ENCODE results near the gene GTF2F2. TPM values are rescaled to one million over a fixed set of nuclear protein-coding genes. Genes with fewer than 3 reads are reported as not detected.
"Not testable (repeated sequence)": the region's sequence is repeated elsewhere in the genome, so short reads cannot be mapped to it uniquely, and the experiment has no call there.

The GTF2F2 gene
- total RNA-seq, 1 experiment from 2014 or later: 64.5 TPM

DNA sequence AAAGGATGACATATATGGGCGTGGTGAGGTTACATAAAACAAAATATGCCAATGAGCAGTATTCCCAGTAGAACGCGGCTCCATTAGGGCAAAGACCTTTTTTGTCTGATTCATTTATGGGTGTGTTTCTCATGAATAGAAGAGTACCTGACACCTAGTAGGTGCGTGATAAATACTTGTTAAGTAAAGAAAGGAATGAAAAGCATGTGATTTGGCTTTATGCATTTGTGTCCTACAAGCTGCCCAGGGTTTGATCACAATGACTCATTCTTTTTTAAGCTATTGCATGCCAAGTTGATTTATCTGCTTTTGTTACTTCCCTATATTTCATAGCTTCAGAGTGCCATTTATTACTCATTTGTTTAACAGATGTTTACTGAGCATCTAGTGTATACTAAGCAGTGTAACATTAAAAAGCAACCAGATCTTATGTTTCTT, 99.6 kb downstream of the GTF2F2 start:
- Histone ChIP-seq H3K27me3 (no peaks in the 10 kb centered on the region), H3K36me3 (peaks cover 33% of the 10 kb centered on the region), H3K9me3 (no peaks in the 10 kb centered on the region), H3K4me3 (no peak overlapping the region)
- DNase-seq: peak; percentile 39

DNA sequence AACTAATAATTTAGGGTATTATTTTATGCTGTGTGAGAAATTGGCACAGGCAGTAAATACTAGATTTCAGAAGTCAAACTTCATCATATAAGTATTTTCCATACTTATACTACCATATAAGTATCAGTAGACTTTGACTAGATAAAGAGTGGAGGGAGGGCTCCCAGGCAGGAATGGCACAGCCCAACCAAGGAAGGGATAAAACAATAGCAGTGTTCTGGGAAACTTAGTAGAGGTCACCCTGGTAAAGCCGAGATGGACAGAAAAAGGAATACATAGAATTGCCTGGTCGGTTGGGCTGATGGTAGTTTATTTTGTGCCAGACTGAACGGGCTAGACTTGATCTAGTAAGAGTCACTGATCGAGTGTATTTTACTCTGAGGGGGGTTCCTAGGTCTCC, 100.1 kb downstream of the GTF2F2 start:
- no peaks in the 10 kb centered on the region for H3K9me3 ChIP-seq
- H3K36me3 ChIP-seq: peaks cover 33% of the 10 kb centered on the region
- H3K27me3 ChIP-seq: no peaks in the 10 kb centered on the region
- no peak overlapping the region for H3K4me3 ChIP-seq
- DNase-seq: no peak

DNA sequence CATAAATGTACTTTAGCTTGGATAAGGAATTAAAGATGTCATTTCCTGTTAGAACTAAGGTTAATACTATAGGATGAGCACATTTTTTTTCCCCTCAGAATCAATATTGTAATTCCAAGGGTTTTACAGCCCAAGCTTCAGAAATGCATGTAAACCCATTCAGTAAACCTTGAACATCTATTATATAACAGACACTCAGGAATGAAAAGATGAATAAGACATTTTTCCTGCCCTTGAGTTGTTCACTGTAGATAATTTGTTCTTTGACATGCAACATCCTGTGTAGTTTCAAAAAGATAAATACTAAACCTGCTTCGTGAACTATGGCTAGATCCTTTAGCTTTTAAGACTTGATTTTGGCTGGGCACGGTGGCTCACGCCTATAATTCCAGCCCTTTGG, 102.2 kb downstream of the GTF2F2 start:
- DNase-seq: no peak
- H3K27me3 ChIP-seq: no peaks in the 10 kb centered on the region

DNA sequence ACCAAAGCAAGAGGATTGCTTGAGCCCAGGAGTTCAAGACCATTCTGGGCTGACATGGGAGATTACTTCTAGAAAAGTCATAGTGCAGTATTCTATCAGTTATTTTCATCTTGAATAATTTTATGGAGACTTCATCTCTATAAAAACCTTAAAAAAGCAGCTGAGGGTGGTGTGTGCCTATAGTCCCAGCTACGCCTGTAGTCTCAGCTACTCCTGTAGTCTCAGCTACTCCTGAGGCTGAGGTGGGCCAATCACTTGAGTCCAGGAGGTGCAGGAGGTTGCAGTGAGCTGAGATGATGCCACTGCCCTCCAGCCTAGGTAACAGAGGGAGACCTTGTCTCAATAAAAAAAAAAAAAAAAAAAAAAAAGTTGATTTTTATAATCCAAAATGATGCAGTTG, 102.6 kb downstream of the GTF2F2 start:
- H3K36me3 ChIP-seq: peaks cover 18% of the 10 kb centered on the region
- H3K27me3 ChIP-seq: no peaks in the 10 kb centered on the region
- no peaks in the 10 kb centered on the region for H3K9me3 ChIP-seq
- no peak overlapping the region for H3K4me3 ChIP-seq
- no peak for DNase-seq

More for the DNA sequence above, 102.2 kb downstream of the GTF2F2 start:
- Histone ChIP-seq H3K36me3 (peaks cover 18% of the 10 kb centered on the region), H3K9me3 (no peaks in the 10 kb centered on the region), H3K4me3 (no peak overlapping the region)

DNA sequence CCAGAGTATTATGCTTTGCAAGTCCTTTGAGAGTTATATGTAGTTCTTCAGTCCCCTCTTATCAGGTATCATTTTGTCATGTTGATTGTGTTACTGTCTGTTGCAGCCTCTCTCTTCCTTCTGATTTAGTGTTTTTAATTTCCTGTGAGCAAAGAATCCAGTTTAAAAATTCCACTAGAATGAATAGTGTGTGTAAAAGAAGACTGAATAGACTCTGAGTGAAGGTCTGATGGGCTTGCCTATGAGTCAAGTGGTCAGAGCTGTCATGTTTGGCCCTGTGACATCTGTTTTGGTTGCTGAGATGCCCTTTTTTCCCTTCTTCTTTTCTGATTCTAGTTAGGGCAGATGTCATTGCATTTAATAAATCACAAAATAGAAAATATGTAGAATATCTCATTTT, 103.9 kb downstream of the GTF2F2 start:
- Histone ChIP-seq H3K4me3 (no peak overlapping the region), H3K9me3 (no peaks in the 10 kb centered on the region), H3K27me3 (no peaks in the 10 kb centered on the region), H3K36me3 (peaks cover 23% of the 10 kb centered on the region)
- peak; percentile 36 for DNase-seq

DNA sequence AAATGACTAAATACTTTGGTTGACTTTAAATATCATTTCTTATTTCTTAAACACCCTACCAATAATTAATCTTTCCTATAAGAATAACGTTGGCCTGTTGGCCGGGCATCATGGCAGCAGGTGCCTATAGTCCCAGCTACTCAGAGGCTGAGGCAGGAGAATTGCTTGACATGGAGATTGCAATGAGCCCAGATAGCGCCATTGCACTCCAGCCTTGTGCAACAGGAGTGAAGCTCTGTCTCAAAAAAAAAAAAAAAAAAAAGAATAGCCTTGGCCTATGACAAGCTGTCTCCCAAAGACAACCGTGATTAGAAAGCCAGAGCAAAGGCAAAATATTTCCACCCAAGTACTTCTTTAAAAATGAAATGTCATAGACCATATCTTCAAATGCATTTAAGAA, 105.1 kb downstream of the GTF2F2 start:
- no peak for DNase-seq
- no peaks in the 10 kb centered on the region for H3K27me3 ChIP-seq
- H3K36me3 ChIP-seq: peaks cover 25% of the 10 kb centered on the region
- H3K4me3 ChIP-seq: no peak overlapping the region
- H3K9me3 ChIP-seq: no peaks in the 10 kb centered on the region

DNA sequence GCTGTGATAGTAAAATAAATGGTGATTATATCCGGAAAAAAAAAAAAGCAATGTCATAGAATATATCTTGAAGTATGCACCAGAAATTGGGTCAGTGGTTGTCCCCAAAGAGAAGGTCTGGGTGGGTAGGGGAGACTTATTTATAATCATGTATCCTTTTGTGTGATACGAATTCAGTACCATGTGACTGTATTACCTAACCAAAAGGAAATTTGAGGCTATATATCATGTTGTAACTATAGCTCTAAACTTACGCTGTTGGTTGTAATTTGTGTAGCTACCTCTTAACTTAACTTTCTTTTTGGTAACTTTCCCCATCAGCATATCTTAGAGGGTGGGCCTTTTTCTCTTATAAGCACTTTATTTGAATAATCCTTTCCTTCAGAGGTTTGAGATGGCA, 105.7 kb downstream of the GTF2F2 start:
- no peak for DNase-seq
- no peaks in the 10 kb centered on the region for H3K9me3 ChIP-seq
- H3K4me3 ChIP-seq: no peak overlapping the region
- H3K36me3 ChIP-seq: peaks cover 21% of the 10 kb centered on the region
- H3K27me3 ChIP-seq: no peaks in the 10 kb centered on the region

DNA sequence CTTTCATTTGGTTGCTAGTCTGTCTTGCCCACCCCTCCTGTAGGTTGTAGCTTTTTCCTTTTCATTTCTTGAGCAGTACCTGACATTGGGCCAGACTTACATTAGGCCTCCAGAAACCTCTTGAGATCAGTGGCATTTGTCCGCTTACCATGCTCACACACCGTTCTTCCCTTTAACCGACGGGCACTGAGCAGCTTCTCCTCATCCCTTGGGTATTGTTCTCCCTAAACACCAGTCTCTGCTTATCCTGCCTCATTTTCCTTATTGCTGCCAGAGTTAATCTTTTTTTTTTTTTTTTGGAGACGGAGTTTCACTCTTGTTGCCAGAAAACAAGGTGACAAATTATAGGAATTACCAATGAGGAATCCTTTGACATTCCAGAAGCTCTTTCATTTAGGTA, 107.7 kb downstream of the GTF2F2 start:
- H3K36me3 ChIP-seq: peaks cover 15% of the 10 kb centered on the region
- no peak overlapping the region for H3K4me3 ChIP-seq
- no peak for DNase-seq
- H3K9me3 ChIP-seq: no peaks in the 10 kb centered on the region
- no peaks in the 10 kb centered on the region for H3K27me3 ChIP-seq

DNA sequence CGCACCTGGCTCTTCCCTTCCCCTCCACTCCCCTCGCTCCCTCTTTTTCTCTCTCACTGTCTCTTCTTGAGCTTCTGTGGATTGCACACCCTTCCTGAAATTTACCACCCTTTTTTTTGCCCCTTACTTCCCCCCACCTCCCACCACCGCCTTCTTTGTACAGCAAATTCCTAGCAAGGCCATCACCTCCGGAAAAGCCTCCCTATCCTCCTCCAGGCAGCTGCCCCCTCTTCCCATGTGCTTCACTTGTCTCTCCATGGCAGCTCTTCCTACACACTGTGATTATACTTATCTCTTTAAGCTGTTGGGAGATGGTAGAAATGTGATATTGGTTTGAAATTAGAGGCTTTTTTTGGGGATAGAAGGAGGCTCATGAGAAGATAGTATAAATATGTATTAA, 108.9 kb downstream of the GTF2F2 start:
- Histone ChIP-seq H3K9me3 (no peaks in the 10 kb centered on the region), H3K27me3 (no peaks in the 10 kb centered on the region), H3K4me3 (no peak overlapping the region), H3K36me3 (peaks cover 19% of the 10 kb centered on the region)
- no peak for DNase-seq

DNA sequence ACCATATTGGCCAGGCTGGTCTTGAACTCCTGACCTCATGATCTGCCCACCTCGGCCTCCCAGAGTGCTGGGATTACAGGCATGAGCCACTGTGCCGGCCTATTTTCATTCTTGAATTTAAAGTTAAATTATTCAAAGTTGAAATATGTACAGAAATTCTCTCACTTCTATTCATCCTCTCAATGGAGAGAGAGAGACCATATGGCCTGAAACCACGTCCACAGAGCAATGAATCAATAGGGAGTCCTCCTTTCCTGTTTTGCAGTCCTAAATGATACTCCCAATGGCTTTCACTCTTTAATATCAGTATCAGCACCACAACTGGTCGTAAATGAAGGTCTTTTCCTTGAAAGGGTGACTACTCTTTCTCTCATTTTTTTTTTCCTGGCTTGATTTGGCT, 111.0 kb downstream of the GTF2F2 start:
- no peak for DNase-seq
- no peak overlapping the region for H3K4me3 ChIP-seq
- H3K9me3 ChIP-seq: no peaks in the 10 kb centered on the region
- H3K27me3 ChIP-seq: no peaks in the 10 kb centered on the region
- H3K36me3 ChIP-seq: peaks cover 17% of the 10 kb centered on the region

DNA sequence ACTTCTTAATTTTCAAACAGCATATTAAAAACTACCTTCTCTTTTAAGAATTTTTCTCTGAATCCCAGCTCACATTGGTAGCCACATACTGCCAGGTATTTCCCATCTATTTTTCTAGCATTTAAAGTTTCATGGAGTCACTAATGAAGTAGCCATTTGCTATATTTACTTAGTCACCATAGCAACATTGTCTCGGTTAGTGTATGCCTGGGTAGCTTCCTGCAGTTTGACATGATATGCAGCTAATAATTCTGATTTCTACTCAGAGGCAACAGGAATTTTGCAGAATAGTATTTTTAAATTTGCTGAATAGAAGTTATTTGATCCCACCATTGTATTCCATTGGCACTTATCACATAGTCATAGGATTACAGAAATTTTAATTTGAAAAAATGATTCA, 111.4 kb downstream of the GTF2F2 start:
- H3K36me3 ChIP-seq: peaks cover 17% of the 10 kb centered on the region
- H3K4me3 ChIP-seq: no peak overlapping the region
- H3K9me3 ChIP-seq: no peaks in the 10 kb centered on the region
- DNase-seq: no peak
- no peaks in the 10 kb centered on the region for H3K27me3 ChIP-seq

DNA sequence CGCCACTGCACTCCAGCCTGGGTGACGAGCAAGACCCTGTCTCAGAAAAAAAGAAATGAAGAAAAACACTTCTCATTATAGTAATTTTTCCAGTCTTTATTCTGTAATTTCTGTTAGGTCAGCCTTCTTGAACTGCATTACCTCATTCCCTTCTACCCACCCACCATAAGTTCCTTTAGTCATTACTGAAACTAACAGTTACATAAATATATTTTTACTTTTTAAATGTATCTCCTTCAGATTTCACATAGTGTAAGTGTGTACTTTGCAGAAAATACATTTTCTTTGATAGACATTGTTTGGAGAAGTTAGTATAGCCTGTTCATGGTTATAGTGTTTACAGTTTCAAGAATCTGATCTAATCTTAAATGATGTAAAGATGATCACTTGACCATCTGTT, 112.3 kb downstream of the GTF2F2 start:
- Histone ChIP-seq H3K36me3 (peaks cover 20% of the 10 kb centered on the region), H3K27me3 (no peaks in the 10 kb centered on the region), H3K9me3 (no peaks in the 10 kb centered on the region), H3K4me3 (no peak overlapping the region)
- DNase-seq: no peak

DNA sequence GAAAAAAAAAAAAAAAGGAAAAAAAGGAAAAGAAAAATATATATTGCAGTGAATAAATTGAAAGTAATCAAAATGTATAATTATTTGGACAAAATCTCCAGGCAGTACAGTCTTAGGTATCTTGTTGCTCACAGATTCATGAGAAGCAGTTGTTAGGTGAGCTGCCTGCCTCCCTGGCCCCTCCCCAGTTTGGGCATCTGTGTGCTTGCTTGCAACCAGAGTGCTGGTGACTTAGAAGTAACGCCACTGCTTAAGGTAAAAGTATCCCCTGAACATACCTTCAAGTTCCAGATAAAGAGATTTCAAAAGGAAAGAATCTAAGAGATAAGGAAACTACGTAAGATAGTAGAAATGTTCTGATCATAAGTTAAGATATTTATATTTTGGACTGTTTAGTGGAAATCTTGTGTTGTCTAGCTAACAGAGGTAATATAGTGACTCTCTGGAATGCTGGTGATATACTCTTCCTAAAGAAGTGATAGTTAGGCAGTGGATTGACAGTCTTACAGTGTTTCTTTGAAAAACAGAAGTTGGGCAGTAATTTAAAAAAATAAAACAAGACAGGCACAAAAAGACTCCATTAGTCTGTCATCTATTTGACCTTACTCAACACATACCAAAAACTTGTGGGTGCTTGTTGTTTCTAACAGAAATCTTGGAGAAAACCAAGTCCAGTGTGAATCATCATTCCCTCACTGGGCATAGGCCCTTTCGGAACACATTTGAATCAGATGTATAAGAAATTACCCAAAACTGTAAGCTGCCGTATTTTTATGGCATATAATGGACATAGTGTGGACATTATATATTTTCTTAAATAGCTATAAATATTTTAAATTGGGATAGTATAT, 118.9 kb downstream of the GTF2F2 start:
- H3K9me3 ChIP-seq: no peaks in the 10 kb centered on the region
- H3K4me3 ChIP-seq: no peak overlapping the region
- peaks cover 12% of the 10 kb centered on the region for H3K36me3 ChIP-seq
- DNase-seq: peak; percentile 35
- no peaks in the 10 kb centered on the region for H3K27me3 ChIP-seq

DNA sequence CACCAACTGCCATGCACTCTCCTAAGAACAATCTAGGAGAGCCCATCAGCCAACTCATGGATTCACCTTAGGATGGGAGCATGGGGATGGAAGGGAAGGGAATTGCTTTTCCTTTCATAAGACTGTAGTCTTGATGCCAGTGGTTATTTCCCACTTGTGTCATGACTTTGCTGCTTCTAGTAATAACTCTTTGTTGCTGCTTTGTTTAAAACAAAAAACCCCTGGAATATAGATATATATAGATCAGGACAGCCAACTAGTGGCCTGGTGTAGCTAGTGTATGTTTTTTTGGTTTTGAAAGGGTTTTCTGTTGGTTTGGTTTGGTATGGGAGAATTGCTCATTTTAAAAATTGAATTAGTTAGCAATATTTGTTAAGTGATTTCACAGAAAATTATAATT, 119.8 kb downstream of the GTF2F2 start:
- DNase-seq: no peak
- H3K36me3 ChIP-seq: peaks cover 12% of the 10 kb centered on the region
- no peaks in the 10 kb centered on the region for H3K27me3 ChIP-seq
- H3K4me3 ChIP-seq: no peak overlapping the region
- H3K9me3 ChIP-seq: no peaks in the 10 kb centered on the region

DNA sequence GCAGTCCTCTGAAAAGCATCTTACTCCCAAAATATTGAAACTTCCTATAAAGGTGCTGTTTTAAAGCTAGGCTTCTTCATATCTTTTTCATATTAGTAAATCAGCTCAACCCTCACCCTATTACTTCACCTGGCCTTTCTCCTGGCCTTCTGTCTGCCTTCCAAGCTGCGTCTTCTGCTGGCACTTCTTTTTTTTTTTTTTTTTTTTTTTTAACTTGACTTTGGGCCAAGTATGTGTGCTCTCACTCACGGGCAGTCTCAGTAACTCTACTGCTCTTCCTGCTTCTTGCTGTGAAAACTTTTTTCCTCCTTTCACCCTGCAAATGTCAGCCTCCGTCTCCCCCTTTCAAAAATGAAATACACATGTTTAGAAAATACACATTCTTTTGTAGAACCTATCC, 121.8 kb downstream of the GTF2F2 start:
- Histone ChIP-seq H3K36me3 (peaks cover 12% of the 10 kb centered on the region), H3K27me3 (no peaks in the 10 kb centered on the region), H3K4me3 (no peak overlapping the region), H3K9me3 (no peaks in the 10 kb centered on the region)
- DNase-seq: peak; percentile 22

DNA sequence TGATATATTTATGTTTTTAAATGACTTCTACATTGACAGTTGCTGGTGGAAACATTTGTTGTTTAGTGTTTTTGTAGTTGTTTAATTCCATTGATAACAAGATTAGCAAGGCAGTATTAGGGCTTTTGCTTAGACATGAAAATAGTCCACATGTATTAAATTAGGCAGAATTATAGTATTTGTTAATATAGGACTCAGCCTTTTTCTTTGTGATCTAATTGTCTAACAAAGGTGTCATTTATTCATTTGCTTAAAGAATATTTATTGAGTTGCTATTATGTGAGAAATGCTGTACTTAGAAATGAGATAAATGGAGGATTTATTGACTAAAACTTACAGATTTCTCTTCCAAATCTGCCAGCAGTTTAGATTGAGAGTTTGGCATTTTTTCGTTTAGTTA, 122.2 kb downstream of the GTF2F2 start:
- H3K4me3 ChIP-seq: no peak overlapping the region
- no peak for DNase-seq
- H3K27me3 ChIP-seq: no peaks in the 10 kb centered on the region
- H3K9me3 ChIP-seq: no peaks in the 10 kb centered on the region
- H3K36me3 ChIP-seq: peaks cover 9% of the 10 kb centered on the region

DNA sequence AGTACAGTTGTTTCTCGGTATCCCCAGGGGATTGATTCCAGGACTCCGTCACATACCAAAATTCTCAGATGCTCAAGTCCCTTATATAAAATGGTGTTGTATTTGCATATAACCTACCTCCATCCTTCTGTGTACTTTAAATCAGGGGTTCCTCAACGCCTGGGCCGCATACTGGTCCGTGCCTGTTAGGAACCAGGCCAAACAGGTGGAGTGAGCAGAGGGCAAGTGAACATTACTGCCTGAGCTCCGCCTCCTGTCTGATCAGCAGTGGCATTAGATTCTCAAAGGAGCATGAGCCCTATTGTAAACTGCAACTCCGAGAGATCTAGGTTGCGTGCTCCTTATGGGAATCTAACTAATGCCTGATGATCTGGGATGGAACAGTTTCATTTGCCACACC, 122.8 kb downstream of the GTF2F2 start:
- Histone ChIP-seq H3K4me3 (no peak overlapping the region), H3K36me3 (peaks cover 8% of the 10 kb centered on the region), H3K9me3 (no peaks in the 10 kb centered on the region), H3K27me3 (no peaks in the 10 kb centered on the region)
- no peak for DNase-seq

DNA sequence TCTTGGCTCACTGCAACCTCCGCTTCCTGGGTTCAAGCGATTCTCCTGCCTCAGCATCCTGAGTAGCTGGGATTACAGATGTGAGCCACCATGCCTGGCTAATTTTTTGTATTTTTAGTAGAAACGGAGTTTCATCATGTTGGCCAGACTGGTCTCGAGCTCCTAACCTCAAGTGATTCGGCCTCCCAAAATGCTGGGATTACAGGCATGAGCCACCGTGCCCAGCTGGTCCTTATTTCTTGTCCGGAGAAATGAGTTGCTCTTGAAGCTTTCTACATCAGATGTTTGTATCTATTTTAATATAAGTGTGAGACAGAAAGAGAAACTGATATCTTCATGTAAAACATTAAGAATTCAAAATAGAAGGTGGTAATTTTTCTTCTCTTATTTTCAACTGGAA, 124.4 kb downstream of the GTF2F2 start:
- not testable (repeated sequence) for H3K4me3 ChIP-seq, H3K27me3 ChIP-seq, DNase-seq

More for the DNA sequence above, 124.4 kb downstream of the GTF2F2 start:
- H3K9me3 ChIP-seq, H3K36me3 ChIP-seq: not testable (repeated sequence)

Data from MG63 (cell line).